K562 (cell line): ENCODE results near the gene CNGB1. TPM values are rescaled to one million over a fixed set of nuclear protein-coding genes. Genes with fewer than 3 reads are reported as not detected.
"Not testable (repeated sequence)": the region's sequence is repeated elsewhere in the genome, so short reads cannot be mapped to it uniquely, and the experiment has no call there.

Experiments used
- ATAC-seq: fragments of 200-7000 bp; cut with Tn5 transposase; 3 replicates; pipeline ENCODE4 v1.9.1; 2020; ENCODE audit warnings: moderate library complexity
- BruUV-seq: library from RNA; stranded (reverse); fragments of 400-500 nt; replicated peaks from 2 replicates; lab custom pipeline; 2021; lab: Mats Ljungman, UMichigan
- CTCF ChIA-PET: fragments of 300-600 bp; formaldehyde crosslinking; extraction: SDS; loops from one replicate; lab custom pipeline; 2021; ENCODE audit warnings: low intra/inter-chr PET ratio; lab: Yijun Ruan, JAX
- POLR2A ChIA-PET: fragments of 300-600, 350-650 bp; sonication (Branson Sonifier 250); formaldehyde crosslinking; extraction: SDS; loops from one replicate; lab custom pipeline; 2021; ENCODE audit warnings: antibody characterized with exemption, inconsistent platforms; lab: Yijun Ruan, JAX
- DNase-seq, 4 experiments: peaks; one replicate each; pipeline versions ENCODE4 v3.0.0 to v3.0.0-alpha.2; 2011 to 2018; ENCODE audit warnings: low spot score in 3 of 4, mixed read lengths in 3 of 4; ENCODE audit errors: extremely low read depth in 1 of 4
- FAIRE-seq: peaks from 2 replicates; lab custom pipeline; 2011; peaks lifted over from hg19 to GRCh38; lab: Jason Lieb, UNC
- H2AFZ ChIP-seq: 2 replicates; pipeline ENCODE4 v1.6.0; 2011; ENCODE audit warnings: low read depth, low read length, control low read depth, inconsistent platforms
- H3K27ac ChIP-seq: fragments of 200-600 bp; 3 replicates; pipeline ENCODE4 v1.8.0; 2011; ENCODE audit warnings: low read depth, mild to moderate bottlenecking, control low read depth, inconsistent platforms, low read length, moderate library complexity, mixed read lengths; ENCODE audit errors: extremely low read depth
- H3K27me3 ChIP-seq, 2 experiments: fragments of 300-600 bp in 1 of 2; 2 replicates in 1 of 2; 3 replicates in 1 of 2; pipeline versions ENCODE4 v1.6.0 to v1.8.0; 2011; ENCODE audit warnings: inconsistent platforms in 2 of 2, low read length in 2 of 2, mild to moderate bottlenecking in 1 of 2, mixed read lengths in 1 of 2, moderate library complexity in 1 of 2; ENCODE audit not compliant: control insufficient read depth in 2 of 2, insufficient read depth in 2 of 2
- H3K36me3 ChIP-seq: fragments of 300-600 bp; 3 replicates; pipeline ENCODE4 v1.8.0; 2011; ENCODE audit warnings: mild to moderate bottlenecking, low read length, inconsistent platforms; ENCODE audit not compliant: control insufficient read depth, insufficient read depth
- H3K4me1 ChIP-seq, 2 experiments: fragments of 200-600 bp in 1 of 2; replicated peaks in 1 of 2; 2 replicates in 1 of 2; 3 replicates in 1 of 2; pipeline versions ENCODE4 v1.5.1 to v1.8.0; 2011; ENCODE audit warnings: inconsistent platforms in 2 of 2, low read length in 2 of 2, mild to moderate bottlenecking in 1 of 2, mixed read lengths in 1 of 2, moderate library complexity in 1 of 2; ENCODE audit not compliant: control insufficient read depth in 2 of 2, insufficient read depth in 2 of 2
- H3K4me2 ChIP-seq: 2 replicates; pipeline ENCODE4 v1.6.1; 2011; ENCODE audit warnings: low read length, control low read depth, inconsistent platforms, mixed read lengths; ENCODE audit not compliant: insufficient read depth
- H3K4me3 ChIP-seq: fragments of 200-600 bp; sonication (generic), shearing (Covaris generic); 2 replicates; pipeline ENCODE4 v1.5.1; 2016; ENCODE audit warnings: control low read depth, inconsistent platforms
- H3K79me2 ChIP-seq: fragments of 200-600 bp; 3 replicates; pipeline ENCODE4 v1.8.0; 2011; ENCODE audit warnings: low read length, inconsistent platforms; ENCODE audit not compliant: control insufficient read depth, insufficient read depth
- H3K9ac ChIP-seq, 2 experiments: 2 replicates each; pipeline versions ENCODE4 v1.6.0 to v1.6.1; 2011; ENCODE audit warnings: low read depth in 2 of 2, low read length in 2 of 2, control low read depth in 1 of 2, inconsistent platforms in 1 of 2, mild to moderate bottlenecking in 1 of 2, mixed read lengths in 1 of 2; ENCODE audit not compliant: insufficient read depth in 1 of 2
- H3K9me1 ChIP-seq: one replicate; pipeline ENCODE4 v1.6.0; 2011; ENCODE audit warnings: inconsistent platforms, mild to moderate bottlenecking, low read length, moderate library complexity; ENCODE audit not compliant: control insufficient read depth, insufficient read depth
- H3K9me3 ChIP-seq: replicated peaks from 2 replicates; pipeline ENCODE4 v1.5.1; 2011; ENCODE audit warnings: low read depth, low read length, inconsistent platforms; ENCODE audit not compliant: control insufficient read depth, insufficient read depth
- H4K20me1 ChIP-seq: replicated peaks from 2 replicates; pipeline ENCODE4 v1.6.1; 2011; ENCODE audit warnings: low read length, inconsistent platforms, mixed read lengths; ENCODE audit not compliant: control insufficient read depth, insufficient read depth
- ZNF121 ChIP-seq: sonication (generic); formaldehyde crosslinking; conservative IDR thresholded peaks from 2 replicates; pipeline ENCODE4 v1.8.0; 2022; ENCODE audit warnings: missing genetic modification reagents
- WGBS: fragments of 100-300 bp; shearing (Covaris generic); methylation state at CpG from one replicate; pipeline ENCODE4 v1.1.6; 2016; ENCODE audit warnings: low coverage, mixed read lengths; ENCODE audit not compliant: insufficient coverage; ENCODE audit errors: missing lambda C conversion rate; 5-methylcytosine and 5-hydroxymethylcytosine counted together
- in situ Hi-C: fragments of 300-500 bp; cut with MboI; formaldehyde crosslinking; loops from 4 replicates; pipeline ENCODE4 v1.15.0; 2018; ENCODE audit warnings: inconsistent platforms, mixed read lengths
- intact Hi-C: fragments of 100-400 bp; cut with micrococcal nuclease; formaldehyde crosslinking; loops from 2 replicates; pipeline ENCODE4 v1.14.2; 2022
- polyA plus RNA-seq, 8 experiments: library from polyadenylated mRNA; depleted of rRNA in 4 of 8; stranded (reverse) in 5 of 8; unstranded in 3 of 8; fragments of >200 nt; fragmentation: Nextera tagmentation in 2 of 8; fragmentation: Illumina TruSeq in 1 of 8; extraction: Ambion mirVana in 2 of 8; extraction: Trizol in 1 of 8; gene quantifications; 2 replicates each; pipeline versions ENCODE4 v1.2.1 to v1.2.3, GENCODE V29; 2011 to 2014; ENCODE audit warnings: inconsistent platforms in 1 of 8, missing spikeins in 1 of 8
- total RNA-seq, 7 experiments: library from RNA; depleted of rRNA in 6 of 7; stranded (reverse); fragments of >200 nt in 6 of 7; fragmentation: Illumina TruSeq in 2 of 7; extraction: Trizol in 2 of 7; gene quantifications; 2 replicates each; pipeline versions ENCODE4 v1.2.1 to v1.2.3, GENCODE V29; 2011 to 2021; ENCODE audit warnings: low replicate concordance in 1 of 7
- TF ChIP-seq, protein P1 (sequence below), 3 experiments: IDR thresholded peaks in 2 of 3; conservative IDR thresholded peaks in 1 of 3; 2 replicates each; pipeline ENCODE4 v1.5.1; 2011 to 2012; ENCODE audit warnings: low read length in 3 of 3, mild to moderate bottlenecking in 3 of 3, control low read depth in 2 of 3, improper control_type of control experiment in 1 of 3, inconsistent platforms in 1 of 3, low read depth in 1 of 3, mixed read lengths in 1 of 3, moderate library complexity in 1 of 3; ENCODE audit not compliant: insufficient read depth in 2 of 3

Gene CNGB1
- total and polyA plus RNA-seq, 9 of the 15 experiments (the other 6 are each of a cell fraction or from before 2014, with no cell fraction given): not detected

GRCh38 chr16:57918444-57918843, 52.5 kb downstream of the CNGB1 start (continued):
- TF ChIP-seq, protein P1, sequence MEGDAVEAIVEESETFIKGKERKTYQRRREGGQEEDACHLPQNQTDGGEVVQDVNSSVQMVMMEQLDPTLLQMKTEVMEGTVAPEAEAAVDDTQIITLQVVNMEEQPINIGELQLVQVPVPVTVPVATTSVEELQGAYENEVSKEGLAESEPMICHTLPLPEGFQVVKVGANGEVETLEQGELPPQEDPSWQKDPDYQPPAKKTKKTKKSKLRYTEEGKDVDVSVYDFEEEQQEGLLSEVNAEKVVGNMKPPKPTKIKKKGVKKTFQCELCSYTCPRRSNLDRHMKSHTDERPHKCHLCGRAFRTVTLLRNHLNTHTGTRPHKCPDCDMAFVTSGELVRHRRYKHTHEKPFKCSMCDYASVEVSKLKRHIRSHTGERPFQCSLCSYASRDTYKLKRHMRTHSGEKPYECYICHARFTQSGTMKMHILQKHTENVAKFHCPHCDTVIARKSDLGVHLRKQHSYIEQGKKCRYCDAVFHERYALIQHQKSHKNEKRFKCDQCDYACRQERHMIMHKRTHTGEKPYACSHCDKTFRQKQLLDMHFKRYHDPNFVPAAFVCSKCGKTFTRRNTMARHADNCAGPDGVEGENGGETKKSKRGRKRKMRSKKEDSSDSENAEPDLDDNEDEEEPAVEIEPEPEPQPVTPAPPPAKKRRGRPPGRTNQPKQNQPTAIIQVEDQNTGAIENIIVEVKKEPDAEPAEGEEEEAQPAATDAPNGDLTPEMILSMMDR (IDR thresholded peaks at IDR 0.05 in 2 of 3, conservative IDR thresholded peaks at IDR 0.05 in 1 of 3; ENCODE audit: insufficient read depth in 2 of 3, low read depth in 1 of 3, low read length in 3 of 3): no peak

DNA sequence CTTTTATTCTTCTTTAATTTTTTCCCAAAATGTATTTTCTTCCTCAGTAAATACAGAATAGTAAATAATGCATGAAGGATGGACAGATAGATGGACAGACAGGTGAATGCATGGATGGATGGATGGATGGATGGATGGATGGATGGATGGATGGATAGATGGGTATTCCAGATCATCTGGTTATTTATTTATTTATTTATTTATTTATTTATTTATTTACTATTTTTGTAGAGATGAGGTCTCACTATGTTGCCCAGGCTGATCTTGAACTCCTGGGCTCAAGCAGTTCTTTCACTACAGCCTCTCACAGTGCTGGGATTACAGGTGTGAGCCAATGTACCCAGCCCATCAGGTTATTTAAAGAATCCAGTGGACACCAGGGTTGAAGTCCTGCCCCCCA, 53.0 kb downstream of the CNGB1 start:
- H3K27me3 ChIP-seq: peaks cover 9 to 62% of the 10 kb centered on the region in 2 experiments; a peak in 4 of 5 replicates
- intact Hi-C loops, H3K79me2 ChIP-seq, FAIRE-seq, POLR2A ChIA-PET, ATAC-seq, H3K27ac ChIP-seq, DNase-seq, H2AFZ ChIP-seq, H3K4me1 ChIP-seq, H3K9ac ChIP-seq, CTCF ChIA-PET, BruUV-seq, in situ Hi-C loops, H3K9me1 ChIP-seq, H3K4me2 ChIP-seq, H3K36me3 ChIP-seq, H4K20me1 ChIP-seq, H3K9me3 ChIP-seq, H3K4me3 ChIP-seq: not testable (repeated sequence)

DNA sequence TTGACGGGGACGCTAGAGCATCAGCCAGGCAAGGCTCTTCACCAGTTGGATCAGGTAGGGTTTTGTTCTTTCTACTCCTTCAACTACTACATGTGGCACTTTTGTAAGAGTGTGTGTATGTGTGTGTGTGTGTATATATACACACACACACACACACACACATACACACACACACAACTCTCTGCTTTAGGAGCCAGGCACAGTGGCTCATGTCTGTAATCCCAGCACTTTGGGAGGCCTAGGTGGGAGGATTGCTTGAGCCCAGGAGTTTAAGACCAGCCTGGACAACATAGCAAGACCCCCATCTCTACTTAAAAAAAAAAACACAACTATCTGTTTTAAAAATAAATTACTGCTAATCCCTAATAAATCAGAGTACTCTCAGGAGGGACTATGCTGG, 53.4 kb downstream of the CNGB1 start:
- not testable (repeated sequence) for H3K4me1 ChIP-seq, DNase-seq, ATAC-seq, H3K9me1 ChIP-seq
- WGBS: 19% methylated on average over 2 of the region's 2 CpGs
- peak; percentile 64; the same call in 1 of the 2 replicates for TF ChIP-seq ZNF121 (CRISPR knock-in tag)
- TF ChIP-seq, all 486 proteins: peak for 1; not testable (repeated sequence) for 485
- H3K9me3 ChIP-seq, H3K4me3 ChIP-seq, H2AFZ ChIP-seq, POLR2A ChIA-PET, H3K27ac ChIP-seq, CTCF ChIA-PET, H4K20me1 ChIP-seq, FAIRE-seq, H3K4me2 ChIP-seq, H3K36me3 ChIP-seq, BruUV-seq, intact Hi-C loops, in situ Hi-C loops, H3K79me2 ChIP-seq: not testable (repeated sequence)
- peaks cover 12 to 62% of the 10 kb centered on the region in 2 experiments; a peak in 4 of 5 replicates for H3K27me3 ChIP-seq
- peak overlapping the region in 1 of 2 experiments; percentile 48; a peak in 1 of 4 replicates for H3K9ac ChIP-seq
